HG03520 (cell line): ENCODE data around the gene INSYN1.
"Not testable (repeated sequence)": the region's sequence is repeated elsewhere in the genome, so short reads cannot be mapped to it uniquely, and the experiment has no call there.

ENCODE experiments used
- ATAC-seq: cut with Tn5 transposase; IDR thresholded peaks from one replicate; pipeline ENCODE4 v1.9.1; 2021; ENCODE audit warnings: mild to moderate bottlenecking, moderate library complexity; ENCODE audit not compliant: unreplicated experiment

The INSYN1 gene

DNA sequence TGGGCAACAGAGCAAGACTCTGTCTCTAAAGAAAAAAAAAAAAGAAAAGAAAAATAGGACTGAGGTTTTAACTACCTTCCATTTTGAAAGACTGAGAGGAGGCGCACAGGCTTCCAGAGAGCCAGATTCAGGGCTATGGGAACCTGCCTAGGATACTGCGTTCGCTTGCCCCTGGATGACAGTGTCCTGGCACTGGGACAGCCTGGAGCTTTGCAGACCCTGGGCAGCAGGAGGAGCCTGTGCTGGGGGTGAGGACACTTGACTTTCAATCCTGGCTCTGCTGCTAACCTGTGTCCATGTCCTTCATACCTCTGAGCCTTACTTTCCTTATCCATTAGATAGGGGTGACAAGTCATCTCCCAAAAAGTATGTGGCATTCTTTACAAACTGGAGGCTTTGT, 37.7 kb downstream of the INSYN1 start:
- no peak for ATAC-seq

DNA sequence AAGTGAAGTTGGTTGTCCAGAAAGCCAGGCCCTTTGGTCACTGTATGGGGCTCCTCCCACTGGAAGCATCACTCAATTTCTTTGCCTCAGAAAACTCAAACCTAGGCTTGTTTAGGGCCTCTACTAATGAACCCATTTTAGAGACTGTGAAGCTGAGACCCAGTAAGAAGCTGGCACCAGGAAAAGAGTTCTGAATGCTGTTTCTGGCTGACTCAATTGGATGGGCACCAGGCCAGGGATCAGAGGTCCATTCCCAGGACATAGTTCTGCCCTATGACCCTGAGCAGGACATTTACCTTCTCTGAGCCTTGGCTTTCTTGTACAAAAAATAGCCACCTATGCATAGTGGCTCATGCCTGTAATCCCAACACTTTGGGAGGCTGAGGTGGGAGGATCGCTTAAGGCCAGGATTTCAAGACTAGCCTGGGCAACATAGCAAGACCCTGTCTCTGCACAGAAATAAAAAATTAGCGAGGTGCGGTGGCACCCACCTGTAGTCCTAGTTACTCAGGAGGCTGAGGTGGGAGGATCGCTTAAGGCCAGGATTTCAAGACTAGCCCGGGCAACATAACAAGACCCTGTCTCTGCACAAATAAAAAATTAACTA, 38.4 kb downstream of the INSYN1 start:
- ATAC-seq: no peak

DNA sequence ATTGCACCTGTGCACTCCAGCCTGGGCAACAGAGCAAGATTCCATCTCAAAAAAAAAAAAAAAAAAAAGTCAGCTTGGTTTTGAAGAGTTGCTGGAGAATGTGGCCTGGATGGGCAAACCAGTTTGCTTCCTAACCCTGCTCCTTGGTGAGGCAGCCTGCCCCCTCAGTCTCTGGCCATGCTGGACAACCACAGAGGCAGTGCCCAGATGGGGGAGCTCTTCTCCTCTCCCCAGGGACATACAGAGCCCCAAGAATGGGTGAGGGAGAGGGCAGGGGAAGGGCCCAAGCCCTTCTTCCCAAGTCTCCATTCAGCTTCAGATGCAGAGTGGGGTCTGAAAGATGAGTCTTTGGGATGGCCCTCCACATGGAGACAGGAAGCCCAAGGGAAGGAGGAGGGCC, 41.0 kb downstream of the INSYN1 start:
- ATAC-seq: no peak

DNA sequence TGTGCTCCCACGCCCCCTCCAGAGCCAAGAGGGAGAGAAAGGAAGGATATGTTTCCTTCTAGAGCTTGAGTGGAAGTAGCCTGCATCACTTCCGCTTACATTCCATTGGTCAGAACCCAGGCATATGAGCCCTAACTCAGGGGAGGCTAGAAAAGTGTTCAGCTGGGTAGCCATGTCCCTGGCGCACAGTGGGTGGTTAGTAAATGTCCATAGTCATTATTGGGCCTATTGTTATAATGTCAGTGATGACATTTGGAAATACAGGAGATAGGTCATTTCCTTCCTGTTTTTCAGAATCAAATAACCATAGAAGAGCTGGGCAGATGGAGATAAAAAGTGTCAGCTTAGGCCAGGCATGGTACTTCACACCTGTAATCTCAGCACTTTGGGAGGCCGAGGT, 41.6 kb downstream of the INSYN1 start:
- ATAC-seq: no peak

DNA sequence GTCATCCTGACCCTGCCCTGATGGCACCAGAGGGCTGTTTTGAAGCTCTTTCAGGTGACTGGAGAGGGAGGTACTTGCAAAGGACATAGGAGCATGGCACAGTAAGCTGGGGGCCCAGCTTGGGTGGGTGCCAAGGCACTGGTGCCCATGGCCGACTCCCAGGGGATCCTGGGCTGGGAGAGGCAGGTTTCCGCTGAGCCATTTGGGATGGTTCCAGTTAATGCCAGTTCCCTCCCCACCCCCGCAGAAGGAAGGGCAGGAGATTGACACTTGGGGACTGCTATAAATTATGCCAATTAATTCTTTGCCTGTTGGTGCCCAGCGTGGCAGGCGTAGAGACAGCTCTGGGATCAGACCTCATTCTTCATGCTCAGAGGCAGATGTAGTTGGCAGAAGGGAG, 42.8 kb downstream of the INSYN1 start:
- no peak for ATAC-seq

DNA sequence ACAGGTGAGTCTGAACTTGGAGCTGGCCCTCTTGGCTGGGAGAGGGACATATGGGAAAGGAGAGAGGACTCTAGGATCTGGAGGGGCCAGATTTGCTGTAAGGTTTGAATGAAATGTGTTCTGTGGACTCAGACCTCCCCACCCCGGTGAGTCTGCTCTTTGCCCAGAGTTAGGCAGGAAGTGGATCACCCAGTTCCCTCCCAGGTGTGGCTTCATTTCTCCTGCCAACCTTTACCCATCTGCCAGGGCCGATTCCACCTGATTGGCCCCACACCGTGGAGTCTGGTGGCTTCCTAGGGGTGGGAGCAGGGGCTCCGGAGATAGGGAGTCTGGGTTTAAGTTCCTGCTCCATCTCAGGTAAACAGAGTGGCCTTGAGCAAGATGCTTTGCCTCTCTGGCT, 43.5 kb downstream of the INSYN1 start:
- no peak for ATAC-seq

DNA sequence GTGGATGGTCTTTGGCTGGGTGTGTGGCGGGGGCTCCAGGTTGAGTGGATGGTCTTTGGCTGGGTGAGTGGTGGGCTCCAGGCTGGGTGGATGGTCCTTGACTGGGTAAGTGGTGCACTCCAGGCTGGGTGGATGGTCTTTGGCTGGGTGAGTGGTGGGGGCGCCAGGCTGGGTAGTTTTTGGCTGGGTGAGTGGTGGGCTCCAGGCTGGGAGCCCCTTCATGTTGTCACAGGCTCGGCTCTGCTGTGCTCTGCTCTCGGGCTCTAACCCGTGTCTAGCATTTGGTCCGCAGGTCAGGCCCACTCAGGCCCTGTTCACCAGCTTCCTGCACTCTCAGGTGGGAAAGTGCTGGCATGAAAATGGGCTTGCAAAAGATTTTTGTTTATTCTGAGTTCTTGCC, 43.9 kb downstream of the INSYN1 start:
- ATAC-seq: no peak

DNA sequence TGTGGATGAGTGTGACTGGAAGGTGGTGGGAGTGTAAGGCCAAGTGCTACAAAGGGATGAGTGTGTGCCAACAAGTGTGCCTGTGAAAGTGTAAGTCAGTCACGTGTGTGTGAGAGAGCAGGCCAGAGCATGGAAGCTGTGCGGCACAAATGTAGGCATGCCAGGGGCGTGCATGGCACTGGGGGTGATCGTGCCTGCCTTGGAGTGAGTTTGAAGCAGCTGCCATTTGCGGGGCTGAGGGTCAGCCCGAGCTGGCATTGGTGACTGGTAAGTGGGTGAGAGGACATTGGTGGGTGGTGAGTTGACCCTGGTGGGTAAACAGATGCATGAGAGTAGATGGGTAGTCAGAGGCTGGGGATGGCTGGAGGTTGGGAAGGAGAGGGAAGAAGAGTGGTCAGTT, 44.5 kb downstream of the INSYN1 start:
- ATAC-seq: no peak

DNA sequence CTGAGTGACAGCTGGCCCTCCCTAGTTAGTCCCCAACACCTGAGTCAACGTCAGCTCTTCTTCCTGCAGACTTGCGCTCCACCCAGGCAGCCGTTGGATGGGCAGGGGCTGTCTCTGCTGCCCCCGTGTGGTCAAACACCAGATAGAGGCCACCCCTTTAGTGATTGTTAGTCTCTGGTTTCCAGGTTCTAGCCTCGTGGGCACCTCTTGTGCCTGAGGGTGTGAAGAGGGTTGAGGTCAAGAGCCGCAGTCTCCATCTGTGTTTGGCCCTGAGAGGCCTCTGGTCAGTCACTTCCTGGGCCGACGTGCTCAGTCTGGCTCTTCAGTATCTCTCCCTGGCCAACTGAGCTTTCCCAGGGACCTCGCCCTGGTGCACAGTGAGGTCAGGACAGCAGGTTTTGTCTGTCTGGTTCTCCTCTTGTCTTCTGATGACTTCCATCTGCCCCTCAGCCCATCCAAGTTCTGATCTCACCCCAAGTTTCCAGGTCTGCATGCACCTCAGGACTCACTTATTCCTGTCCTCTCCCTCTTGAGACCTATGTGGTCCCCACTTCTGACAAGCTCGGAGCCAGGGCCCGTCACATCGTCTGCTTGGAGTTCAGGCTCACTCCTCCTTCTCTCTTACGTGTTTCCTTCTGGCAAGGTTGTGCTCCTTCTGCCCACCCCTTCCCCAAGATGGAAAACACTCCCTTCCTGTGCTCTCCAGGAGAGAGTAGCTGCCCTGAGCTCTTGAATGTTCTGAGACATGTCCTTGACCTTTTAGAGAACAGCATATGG, 48.1 kb downstream of the INSYN1 start:
- ATAC-seq: no peak

DNA sequence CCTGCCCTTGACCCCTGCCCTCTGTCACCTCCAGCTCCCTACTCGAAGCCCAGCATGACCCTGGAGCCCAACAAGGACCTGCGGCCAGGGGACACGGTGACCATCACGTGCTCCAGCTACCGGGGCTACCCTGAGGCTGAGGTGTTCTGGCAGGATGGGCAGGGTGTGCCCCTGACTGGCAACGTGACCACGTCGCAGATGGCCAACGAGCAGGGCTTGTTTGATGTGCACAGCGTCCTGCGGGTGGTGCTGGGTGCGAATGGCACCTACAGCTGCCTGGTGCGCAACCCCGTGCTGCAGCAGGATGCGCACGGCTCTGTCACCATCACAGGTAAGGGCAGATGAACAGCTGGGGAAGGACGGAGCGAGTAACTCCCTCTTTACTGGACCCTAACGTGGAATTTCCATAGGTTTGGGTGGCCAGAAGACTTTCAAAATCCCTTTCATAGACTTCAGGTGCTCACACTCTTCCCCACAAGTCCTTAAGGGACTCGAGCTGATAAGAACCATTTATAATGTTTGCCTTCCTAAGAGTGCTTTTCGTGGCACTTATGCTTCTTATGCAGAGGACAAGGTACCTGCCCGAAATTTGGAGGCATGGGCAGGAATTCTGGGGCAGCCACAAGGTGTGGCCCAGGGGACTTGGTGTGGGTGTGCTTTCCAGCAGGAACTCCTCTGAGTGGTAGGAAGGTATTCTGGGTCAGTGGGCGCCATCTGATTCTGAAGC, 48.8 kb downstream of the INSYN1 start:
- not testable (repeated sequence) for ATAC-seq

DNA sequence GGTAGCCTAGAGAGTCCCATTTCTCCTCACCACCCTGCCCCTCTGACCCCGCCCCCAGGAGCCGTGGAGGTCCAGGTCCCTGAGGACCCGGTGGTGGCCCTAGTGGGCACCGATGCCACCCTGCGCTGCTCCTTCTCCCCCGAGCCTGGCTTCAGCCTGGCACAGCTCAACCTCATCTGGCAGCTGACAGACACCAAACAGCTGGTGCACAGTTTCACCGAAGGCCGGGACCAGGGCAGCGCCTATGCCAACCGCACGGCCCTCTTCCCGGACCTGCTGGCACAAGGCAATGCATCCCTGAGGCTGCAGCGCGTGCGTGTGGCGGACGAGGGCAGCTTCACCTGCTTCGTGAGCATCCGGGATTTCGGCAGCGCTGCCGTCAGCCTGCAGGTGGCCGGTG, 49.5 kb downstream of the INSYN1 start:
- not testable (repeated sequence) for ATAC-seq

DNA sequence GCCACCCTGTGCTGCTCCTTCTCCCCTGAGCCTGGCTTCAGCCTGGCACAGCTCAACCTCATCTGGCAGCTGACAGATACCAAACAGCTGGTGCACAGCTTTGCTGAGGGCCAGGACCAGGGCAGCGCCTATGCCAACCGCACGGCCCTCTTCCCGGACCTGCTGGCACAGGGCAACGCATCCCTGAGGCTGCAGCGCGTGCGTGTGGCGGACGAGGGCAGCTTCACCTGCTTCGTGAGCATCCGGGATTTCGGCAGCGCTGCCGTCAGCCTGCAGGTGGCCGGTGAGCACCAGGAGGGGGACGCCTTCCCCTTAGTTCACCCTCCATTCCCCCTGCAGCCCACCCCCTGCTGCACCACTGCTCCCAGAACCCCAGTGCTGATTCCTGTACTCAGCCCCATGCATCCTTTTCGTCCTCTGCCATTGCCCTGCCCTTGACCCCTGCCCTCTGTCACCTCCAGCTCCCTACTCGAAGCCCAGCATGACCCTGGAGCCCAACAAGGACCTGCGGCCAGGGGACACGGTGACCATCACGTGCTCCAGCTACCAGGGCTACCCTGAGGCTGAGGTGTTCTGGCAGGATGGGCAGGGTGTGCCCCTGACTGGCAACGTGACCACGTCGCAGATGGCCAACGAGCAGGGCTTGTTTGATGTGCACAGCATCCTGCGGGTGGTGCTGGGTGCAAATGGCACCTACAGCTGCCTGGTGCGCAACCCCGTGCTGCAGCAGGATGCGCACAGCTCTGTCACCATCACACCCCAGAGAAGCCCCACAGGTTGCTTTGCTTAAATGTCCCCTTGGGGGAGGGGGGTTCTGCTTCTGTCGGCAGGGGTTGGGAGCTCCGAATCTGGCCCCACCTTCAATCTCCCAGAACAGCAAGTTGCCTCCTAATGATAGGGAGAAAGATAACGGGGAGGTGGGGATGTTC, 50.6 kb downstream of the INSYN1 start:
- ATAC-seq: not testable (repeated sequence)

DNA sequence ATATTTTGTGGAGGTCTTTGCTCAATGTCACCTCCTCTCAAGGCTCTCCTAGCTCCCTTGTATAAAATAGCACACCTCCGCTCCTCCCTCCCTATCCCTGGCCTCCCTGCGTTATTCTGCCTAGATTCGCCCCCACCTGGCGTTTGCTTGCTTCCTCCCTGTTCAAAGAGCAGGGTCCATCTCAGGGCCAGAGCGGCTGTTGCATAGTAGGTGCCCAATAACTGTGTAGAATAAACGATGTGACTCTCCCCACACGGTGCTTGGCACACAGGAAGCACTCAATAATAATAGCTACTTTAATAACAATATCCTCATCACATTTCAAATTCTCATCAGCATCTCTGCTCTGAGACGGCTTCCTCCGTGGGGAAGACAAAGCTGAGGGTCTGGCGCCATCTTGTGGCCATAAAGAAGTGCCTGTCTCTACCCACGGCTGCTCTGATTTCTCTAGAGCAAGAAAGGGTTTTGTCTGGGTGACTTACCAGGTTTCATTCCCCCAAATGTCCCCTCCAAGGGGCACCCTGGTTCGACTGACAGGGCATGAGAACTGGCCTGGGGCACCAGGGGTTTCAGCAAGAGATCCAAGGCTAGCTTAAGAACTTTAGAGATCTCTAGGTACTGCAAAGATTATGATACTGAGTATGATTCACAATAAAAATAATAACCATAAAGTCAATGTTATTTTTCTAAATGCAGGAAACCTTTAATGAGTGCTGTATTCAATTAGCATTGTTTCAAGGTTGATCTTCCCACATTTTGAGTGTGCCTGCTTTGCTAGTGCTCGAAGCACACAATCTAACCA, 52.9 kb downstream of the INSYN1 start:
- ATAC-seq: no peak

DNA sequence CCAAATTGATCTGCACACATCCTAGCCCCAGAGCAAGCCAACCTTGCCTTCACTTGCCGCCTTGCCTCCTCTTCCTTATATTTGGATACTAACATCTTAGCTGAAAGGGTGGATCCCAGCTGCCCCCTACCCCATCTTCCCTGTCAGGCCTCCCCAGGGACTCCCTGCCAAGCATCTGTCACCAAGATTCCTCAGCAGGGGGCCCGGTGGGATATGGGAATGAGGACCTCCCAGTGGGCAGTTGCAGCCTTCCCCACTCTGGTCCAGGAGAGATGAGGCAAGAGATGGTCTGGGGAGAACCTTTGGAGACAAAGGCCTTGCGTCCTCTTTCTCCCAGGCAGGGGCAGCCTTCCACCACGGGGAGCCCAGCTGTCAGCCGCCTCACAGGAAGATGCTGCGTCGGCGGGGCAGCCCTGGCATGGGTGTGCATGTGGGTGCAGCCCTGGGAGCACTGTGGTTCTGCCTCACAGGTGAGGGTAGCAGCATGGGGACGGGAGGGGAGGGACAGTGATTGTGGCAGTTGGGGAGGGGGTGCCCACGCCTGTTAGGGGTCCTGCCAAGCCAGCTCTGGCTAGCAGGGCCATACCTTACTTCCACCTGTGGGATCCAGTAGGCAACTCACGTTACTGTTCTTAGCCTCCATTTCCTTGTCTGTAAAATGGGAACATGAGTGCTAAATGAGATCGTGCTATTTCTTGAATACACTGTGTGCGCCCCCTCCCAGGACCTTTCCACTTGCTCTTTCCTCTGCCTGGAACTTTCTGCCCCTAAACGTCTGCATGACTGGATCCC, 53.7 kb downstream of the INSYN1 start:
- ATAC-seq: no peak

DNA sequence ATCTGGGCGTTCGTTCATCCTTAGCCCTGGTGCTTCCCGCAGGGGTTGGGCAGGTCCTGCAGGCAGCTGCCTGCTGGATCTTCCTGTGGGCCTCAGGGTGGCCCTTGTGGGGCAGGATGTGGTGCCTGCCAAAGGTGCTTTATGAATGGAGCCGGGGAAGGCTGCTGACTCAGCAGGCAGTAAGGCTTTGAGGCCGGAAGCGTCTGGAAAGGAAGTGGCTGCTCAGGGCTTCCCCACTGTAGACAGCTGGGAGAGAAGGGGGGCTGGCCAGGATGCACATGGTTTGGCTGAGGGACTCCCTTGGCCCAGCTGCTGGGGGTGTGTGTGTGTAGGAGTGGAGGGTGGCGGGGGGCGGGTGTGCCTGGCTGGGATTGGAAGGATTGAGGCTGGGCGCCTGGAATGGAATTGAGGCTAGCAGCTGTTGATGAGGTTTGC, 56.1 kb downstream of the INSYN1 start:
- ATAC-seq: no peak

DNA sequence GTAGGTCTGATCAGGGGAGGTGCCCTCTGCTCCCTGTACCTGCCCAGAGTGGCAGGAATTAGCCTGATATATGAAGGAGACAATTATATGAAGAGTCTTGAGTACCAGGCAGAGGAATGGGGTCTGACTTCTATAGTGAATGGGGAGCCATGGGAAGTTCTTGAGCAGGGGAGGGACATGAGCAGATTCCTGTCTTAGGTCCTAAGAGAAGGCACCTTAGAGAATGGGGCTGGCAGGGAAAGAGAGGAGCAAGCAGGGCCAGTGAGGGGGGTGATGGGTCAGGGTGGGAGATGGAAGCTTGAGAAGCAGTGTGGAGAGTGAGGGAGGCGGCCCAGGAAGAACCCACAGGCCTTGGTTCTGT, 56.5 kb downstream of the INSYN1 start:
- ATAC-seq: no peak

DNA sequence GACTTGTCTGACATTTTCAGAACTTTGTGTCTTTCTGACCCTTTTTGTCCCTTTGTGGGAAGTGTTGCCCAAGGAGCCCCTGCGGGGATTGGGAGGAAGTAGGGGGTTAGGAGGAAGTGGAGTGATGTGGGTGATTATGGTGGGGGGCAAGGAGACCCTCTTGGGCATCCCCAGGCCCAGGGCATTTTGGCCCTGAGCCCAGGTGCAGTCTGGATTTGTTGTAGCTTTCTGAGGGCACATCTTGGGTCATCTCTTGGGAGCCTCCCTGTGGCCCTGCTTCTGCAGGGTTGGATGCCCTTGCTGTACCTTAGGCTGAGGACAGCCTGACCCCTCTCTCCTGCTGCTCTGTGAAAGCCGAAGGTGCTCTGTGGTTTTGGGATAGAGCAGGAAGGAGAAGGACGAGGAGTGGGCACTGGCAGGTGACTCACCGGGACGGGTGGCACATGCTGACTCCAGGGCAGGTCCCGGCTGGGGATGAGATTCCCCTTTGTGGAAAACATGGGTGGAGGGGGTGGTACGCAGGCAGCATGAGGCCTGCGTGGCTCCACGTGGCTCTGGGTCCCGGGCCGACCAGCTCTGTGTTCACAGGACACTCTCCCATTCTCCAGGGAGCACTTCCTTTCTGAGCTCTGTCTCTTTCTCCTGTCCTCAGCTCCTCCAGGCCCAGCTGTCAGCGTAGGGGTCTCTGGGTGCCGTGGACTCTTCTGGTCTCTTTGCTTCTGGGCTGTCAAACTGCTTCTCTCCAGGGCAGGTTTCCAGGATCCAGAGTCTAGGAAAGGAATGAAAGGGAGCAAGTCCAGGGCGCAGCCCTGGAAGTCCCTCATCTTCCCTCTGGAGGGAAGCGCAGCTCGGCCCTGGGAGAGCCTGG, 57.1 kb downstream of the INSYN1 start:
- ATAC-seq: no peak

DNA sequence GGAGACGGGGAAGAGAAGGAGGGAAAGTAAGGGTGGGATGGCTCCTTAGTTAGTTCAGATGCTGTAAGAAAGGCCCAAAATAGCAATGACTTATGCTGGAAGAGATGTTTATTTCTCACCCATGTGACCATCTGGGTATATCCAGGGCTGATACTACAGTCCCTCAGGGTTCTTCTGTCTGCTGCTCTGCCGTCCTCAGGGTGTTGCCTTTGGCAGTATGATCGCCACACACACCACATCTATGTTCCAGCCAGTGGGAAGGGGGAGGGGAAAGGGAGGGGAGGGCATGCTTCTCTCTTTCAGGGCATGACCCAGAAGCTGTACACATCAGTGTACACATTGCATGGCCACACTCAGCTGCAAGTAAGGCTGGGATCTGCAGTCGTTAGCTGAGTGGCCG, 58.7 kb downstream of the INSYN1 start:
- no peak for ATAC-seq

DNA sequence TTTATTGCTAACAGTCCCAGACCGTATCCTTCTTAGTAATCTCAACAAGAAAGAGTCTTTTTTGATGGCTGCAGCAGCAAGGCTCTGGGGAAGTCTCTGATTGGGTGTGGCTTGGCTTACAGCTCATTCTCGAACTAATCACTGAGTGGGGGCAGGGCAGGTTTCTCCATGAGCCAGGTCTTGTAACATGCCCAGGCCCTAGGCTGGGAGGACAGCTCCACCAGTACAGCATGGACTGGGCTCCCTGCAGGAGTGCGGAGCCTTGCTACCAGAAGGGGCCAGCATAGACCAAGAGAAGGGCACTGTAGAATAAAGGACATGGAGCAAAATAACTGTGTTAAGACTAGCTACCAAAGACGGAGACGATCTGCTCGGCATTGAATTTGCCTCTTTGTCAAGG, 61.8 kb downstream of the INSYN1 start:
- no peak for ATAC-seq
